Transverse colon (tissue), 4 donors: ENCODE results near the gene DPY19L3. TPM values are rescaled to one million over a fixed set of nuclear protein-coding genes. Genes with fewer than 3 reads are reported as not detected.

Source experiments
- DNase-seq: peaks from one replicate; pipeline ENCODE4 v3.0.0-alpha.2; 2019
- H3K27ac ChIP-seq, 4 donors: fragments of 200-600 bp; sonication (generic); 2 replicates each; pipeline ENCODE4 v1.5.1; 2016 to 2018; ENCODE audit warnings: inconsistent platforms in 4 of 4
- H3K27me3 ChIP-seq: fragments of 200-600 bp; sonication (generic); 2 replicates; pipeline ENCODE4 v1.5.1; 2017; ENCODE audit warnings: inconsistent platforms
- H3K36me3 ChIP-seq, 4 donors: fragments of 200-600 bp; sonication (generic); 2 replicates each; pipeline ENCODE4 v1.5.1; 2017 to 2019; ENCODE audit warnings: inconsistent platforms in 4 of 4
- H3K4me1 ChIP-seq, 4 donors: fragments of 200-600 bp; sonication (generic); 2 replicates each; pipeline ENCODE4 v1.5.1; 2017 to 2020; ENCODE audit warnings: inconsistent platforms in 4 of 4
- H3K4me3 ChIP-seq, 4 donors: fragments of 200-600 bp; sonication (generic); 1 replicate in 1 of 4; 2 replicates in 3 of 4; pipeline versions ENCODE4 v1.5.1 to v1.6.1; 2017 to 2019; ENCODE audit warnings: inconsistent platforms in 4 of 4
- H3K9me3 ChIP-seq, 2 donors: fragments of 200-600 bp; sonication (generic); 2 replicates each; pipeline ENCODE4 v1.5.1; 2017 to 2019; ENCODE audit warnings: inconsistent platforms in 2 of 2
- EP300 ChIP-seq: sonication (generic); formaldehyde crosslinking; IDR thresholded peaks from one replicate; pipeline ENCODE4 v1.6.1; 2017; ENCODE audit warnings: antibody characterized with exemption, low read depth
- POLR2A ChIP-seq: fragments of 450-650 bp; IDR thresholded peaks from one replicate; pipeline ENCODE4 v1.6.1; 2016; ENCODE audit warnings: antibody characterized with exemption, mild to moderate bottlenecking, moderate library complexity
- POLR2AphosphoS5 ChIP-seq, 3 donors: sonication (generic); formaldehyde crosslinking; IDR thresholded peaks; one replicate each; pipeline ENCODE4 v1.6.1; 2016; ENCODE audit warnings: antibody characterized with exemption in 3 of 3
- WGBS, 2 donors: methylation state at CpG; one replicate each; pipeline ENCODE4 v1.1.5; 2018; ENCODE audit warnings: low coverage in 1 of 2; 5-methylcytosine and 5-hydroxymethylcytosine counted together
- in situ Hi-C, 4 donors: fragments of 200-750 bp; cut with MboI; loops; one replicate each; pipeline versions ENCODE4 v1.15.0 to v1.15.1; 2017; ENCODE audit warnings: low sequenced_read_pairs in 3 of 4, low pct_ligation_motif_present in 1 of 4, low pct_unique_long_range_greater_than_20kb in 1 of 4
- intact Hi-C: fragments of 100-400 bp; cut with DNase I; formaldehyde crosslinking; loops from one replicate; pipeline ENCODE4 v1.15.1; 2023; ENCODE audit warnings: low total_unique reads
- total RNA-seq, 4 donors: library from RNA; depleted of rRNA; stranded (reverse); fragments of >200 nt; gene quantifications; one replicate each; pipeline ENCODE4 v1.1.0, GENCODE V29; 2016
- TF ChIP-seq, protein P1 (sequence below), 5 experiments: fragments of 200-600 bp in 3 of 5; fragments of 450-650 bp in 2 of 5; sonication (generic) in 3 of 5; IDR thresholded peaks; 1 replicate in 2 of 5; 2 replicates in 3 of 5; pipeline ENCODE4 v1.5.1; 2016 to 2017; ENCODE audit warnings: antibody characterized with exemption in 5 of 5, inconsistent platforms in 3 of 5, mild to moderate bottlenecking in 2 of 5, moderate library complexity in 1 of 5

DPY19L3 gene
- total RNA-seq, 4 donors from 2014 or later = 15.6 to 48.6 (median 20.2) TPM

DNA sequence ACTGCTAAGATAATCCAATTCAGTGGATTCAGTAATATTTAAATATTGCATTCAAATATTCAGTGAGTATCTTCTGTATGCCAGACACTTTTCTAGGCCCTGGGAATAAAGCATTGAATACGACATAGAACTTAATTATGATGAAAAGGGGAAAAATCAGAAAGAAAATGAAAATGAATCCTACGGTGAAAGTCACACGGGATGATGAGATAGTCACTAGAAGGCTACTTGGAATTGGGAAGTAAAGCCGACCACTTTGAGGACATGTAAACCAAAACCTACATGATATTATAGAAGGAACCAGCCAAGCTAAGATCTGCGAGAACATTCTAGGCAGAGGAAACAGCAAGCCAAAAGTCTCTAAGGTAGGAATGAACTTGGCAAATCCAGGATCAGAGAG lies 10.1 kb downstream of the DPY19L3 start:
- intact Hi-C loops = no loop called here
- in situ Hi-C loops = no loop called here
- Histone ChIP-seq H3K36me3 (peaks cover 0 to 20% (median 4%) of the 10 kb centered on the region in 4 donors), H3K4me1 (no peaks in the 10 kb centered on the region), H3K27ac (no peak overlapping the region), H3K9me3 (no peaks in the 10 kb centered on the region), H3K27me3 (no peaks in the 10 kb centered on the region), H3K4me3 (no peak overlapping the region)
- 81 to 91% methylated on average over 5 of the region's 5 CpGs for WGBS, 2 donors
- no peak for DNase-seq
- TF ChIP-seq, protein P1, sequence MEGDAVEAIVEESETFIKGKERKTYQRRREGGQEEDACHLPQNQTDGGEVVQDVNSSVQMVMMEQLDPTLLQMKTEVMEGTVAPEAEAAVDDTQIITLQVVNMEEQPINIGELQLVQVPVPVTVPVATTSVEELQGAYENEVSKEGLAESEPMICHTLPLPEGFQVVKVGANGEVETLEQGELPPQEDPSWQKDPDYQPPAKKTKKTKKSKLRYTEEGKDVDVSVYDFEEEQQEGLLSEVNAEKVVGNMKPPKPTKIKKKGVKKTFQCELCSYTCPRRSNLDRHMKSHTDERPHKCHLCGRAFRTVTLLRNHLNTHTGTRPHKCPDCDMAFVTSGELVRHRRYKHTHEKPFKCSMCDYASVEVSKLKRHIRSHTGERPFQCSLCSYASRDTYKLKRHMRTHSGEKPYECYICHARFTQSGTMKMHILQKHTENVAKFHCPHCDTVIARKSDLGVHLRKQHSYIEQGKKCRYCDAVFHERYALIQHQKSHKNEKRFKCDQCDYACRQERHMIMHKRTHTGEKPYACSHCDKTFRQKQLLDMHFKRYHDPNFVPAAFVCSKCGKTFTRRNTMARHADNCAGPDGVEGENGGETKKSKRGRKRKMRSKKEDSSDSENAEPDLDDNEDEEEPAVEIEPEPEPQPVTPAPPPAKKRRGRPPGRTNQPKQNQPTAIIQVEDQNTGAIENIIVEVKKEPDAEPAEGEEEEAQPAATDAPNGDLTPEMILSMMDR (IDR thresholded peaks at IDR 0.05) = no peak
- TF ChIP-seq POLR2A = no peak
- TF ChIP-seq POLR2AphosphoS5 (IDR thresholded peaks at IDR 0.05) = no peak

DNA sequence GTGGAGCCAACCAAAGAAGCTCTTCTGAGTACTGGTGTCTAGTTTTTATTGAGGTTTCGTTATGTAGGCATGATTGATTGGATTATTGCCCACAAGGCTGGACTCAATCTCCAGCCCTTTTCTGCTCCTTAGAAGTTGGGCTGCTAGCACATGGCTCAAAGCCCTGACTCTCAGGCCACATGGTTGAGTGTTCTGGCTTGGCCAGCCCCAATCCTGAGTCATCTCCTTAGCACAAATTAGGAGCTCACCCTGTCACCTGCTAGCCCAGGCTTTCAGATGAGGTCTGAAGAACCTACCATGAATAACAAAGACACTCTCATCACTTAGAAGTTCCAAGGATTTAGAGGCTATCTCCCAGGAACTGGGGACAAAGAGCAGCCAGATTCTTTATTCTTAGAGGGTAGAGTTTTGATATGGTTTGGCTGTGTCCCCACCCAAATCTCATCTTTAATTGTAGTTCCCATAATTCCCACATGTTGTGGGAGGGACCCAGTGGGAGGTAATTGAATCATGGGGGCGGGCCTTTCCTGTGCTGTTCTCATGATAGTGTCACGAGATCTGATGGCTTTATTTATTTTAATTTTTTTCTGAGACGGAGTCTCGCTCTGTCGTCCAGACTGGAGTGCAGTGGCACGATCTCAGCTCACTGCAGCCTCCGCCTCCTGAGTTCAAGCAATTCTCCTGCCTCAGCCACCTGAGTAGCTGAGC lies 11.3 kb downstream of the DPY19L3 start:
- TF ChIP-seq POLR2A (no peak), POLR2AphosphoS5 (IDR thresholded peaks at IDR 0.05) (no peak), EP300 (no peak)
- TF ChIP-seq, protein P1 (IDR thresholded peaks at IDR 0.05) = no peak
- H3K27me3 ChIP-seq = no peaks in the 10 kb centered on the region
- no peak overlapping the region for H3K4me3 ChIP-seq
- no peaks in the 10 kb centered on the region for H3K9me3 ChIP-seq
- intact Hi-C loops = no loop called here
- WGBS, 2 donors = 67 to 91% methylated on average over 1 to 8 of the region's 8 CpGs
- H3K36me3 ChIP-seq = peaks cover 0 to 9% (median under 1%) of the 10 kb centered on the region in 4 donors
- in situ Hi-C loops = no loop called here
- H3K4me1 ChIP-seq = no peaks in the 10 kb centered on the region
- no peak overlapping the region for H3K27ac ChIP-seq
- no peak for DNase-seq

DNA sequence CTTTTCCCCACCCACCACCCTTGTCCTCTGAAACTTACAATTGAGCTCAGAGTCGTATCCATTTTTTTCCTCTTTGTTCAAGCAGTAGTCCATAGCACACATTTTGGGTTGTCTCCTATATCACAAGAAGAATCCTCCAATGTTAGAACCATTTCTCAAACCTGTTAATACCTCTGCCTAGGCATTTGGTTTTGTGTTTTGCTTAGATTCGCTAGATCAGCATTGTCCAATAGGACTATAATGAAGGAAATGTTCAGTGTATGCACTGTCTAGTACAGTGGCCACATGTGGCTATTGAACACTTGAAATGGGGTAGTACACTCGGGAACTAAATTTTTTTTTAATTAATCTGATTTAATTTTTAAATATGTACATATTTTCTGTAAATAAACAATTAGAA lies 12.6 kb downstream of the DPY19L3 start:
- Histone ChIP-seq H3K4me3 (no peak overlapping the region), H3K27me3 (no peaks in the 10 kb centered on the region)
- in situ Hi-C loops = no loop called here

DNA sequence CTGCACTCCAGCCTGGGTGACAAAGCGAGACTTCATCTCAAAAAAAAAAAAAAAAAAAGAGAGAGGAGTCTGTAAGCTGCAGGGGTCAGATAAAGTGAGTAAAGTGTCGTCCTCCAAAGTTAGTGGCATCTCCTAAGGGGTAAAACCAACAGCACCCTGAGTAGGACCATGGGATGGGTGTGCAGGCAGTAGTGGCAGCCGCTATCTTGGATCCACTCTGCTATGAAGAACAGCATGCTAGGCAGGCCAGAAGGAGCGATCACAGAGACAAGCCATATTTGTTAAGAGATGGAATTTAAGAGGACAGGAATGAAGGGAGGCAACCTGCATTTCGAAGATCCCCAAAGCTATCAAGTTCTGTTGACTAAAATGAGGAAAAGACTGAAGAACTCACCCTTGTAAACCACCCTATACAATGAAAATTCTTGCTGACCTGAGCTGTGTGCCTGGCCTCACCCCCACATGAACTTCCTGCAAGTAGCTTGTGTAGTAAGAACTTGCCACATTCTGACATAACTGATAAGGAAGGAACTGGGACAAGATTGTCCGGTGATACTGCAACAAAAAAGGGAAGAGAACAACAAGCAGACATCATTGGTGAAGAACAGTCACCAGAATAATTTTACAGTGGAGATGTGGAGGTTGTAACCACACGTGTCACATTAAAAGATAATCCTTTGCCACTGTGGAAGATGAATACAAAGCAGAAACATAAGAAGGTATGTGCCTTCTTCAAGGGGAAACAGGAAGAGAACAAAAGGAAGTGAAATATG lies 16.2 kb downstream of the DPY19L3 start:
- intact Hi-C loops (no loop called here), in situ Hi-C loops (no loop called here)
- no peak overlapping the region for H3K27ac ChIP-seq
- TF ChIP-seq, protein P1 (IDR thresholded peaks at IDR 0.05) = no peak
- no peak for TF ChIP-seq POLR2AphosphoS5 (IDR thresholded peaks at IDR 0.05)
- TF ChIP-seq POLR2A = no peak
- no peak for DNase-seq
- WGBS, 2 donors = 70 to 76% methylated on average over 6 to 7 of the region's 7 CpGs
- H3K9me3 ChIP-seq = no peaks in the 10 kb centered on the region
- no peaks in the 10 kb centered on the region for H3K36me3 ChIP-seq
- H3K4me1 ChIP-seq = no peaks in the 10 kb centered on the region
- H3K27me3 ChIP-seq = no peaks in the 10 kb centered on the region
- no peak overlapping the region for H3K4me3 ChIP-seq

More for the DNA sequence above, 12.6 kb downstream of the DPY19L3 start:
- 91 to 94% methylated on average over 2 to 3 of the region's 3 CpGs for WGBS, 2 donors
- intact Hi-C loops = no loop called here
- DNase-seq = no peak
- Histone ChIP-seq H3K4me1 (no peaks in the 10 kb centered on the region), H3K36me3 (no peaks in the 10 kb centered on the region), H3K9me3 (no peaks in the 10 kb centered on the region), H3K27ac (no peak overlapping the region)
- TF ChIP-seq POLR2AphosphoS5 (IDR thresholded peaks at IDR 0.05) = no peak
- TF ChIP-seq, protein P1 (IDR thresholded peaks at IDR 0.05) = no peak
- TF ChIP-seq POLR2A = no peak
- no peak for TF ChIP-seq EP300
